Activated CD4-positive, CD25-positive, alpha-beta regulatory T cell treated with anti-CD3 and anti-CD28 coated beads, Interleukin-2, amount 50 U/mL, for 16 hours (primary cell): ENCODE data around the gene TMEM242.

Source experiments
- DNase-seq: peaks from one replicate; pipeline ENCODE4 v3.0.0-alpha.2; 2020; ENCODE audit warnings: low read depth, low spot score

The TMEM242 gene

DNA sequence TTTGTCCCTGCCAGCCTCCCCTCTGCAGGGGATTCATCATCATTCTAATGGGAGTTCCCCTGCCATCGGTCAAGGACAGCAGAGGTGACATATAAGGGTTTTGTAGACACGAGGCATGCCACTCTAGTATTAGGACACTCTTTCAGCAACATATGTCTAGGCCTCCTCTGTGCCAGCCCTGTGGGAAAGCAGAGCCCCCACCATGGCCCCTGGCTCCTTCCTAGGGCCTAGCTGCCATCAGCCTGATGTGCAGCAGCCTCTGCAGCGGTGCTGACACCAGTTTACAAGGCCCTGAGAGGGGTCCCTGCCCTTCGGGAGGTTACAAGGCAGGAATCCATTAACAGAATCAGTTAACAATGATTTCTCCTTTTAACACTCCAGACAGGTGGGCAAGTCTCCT lies 32.5 kb downstream of the TMEM242 start:
- DNase-seq: no peak

DNA sequence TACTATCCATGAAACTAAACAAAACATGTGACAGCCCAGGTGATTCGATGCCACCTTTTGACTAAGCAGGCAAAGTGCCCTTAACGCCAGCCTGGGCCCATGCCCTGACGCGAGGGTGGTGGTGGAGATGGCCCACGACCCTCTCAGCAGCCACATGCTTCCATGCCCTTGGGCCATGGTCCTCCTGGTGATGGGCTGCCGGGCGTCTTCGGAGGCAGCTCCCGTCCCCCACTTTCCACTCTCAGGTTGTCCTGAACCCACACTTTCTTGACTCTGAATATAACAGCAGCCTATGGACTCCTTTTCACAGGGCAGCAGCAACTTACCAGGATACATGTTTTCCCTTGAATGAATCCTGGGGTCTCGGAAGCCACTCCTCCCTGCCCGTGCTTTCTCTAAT lies 33.6 kb downstream of the TMEM242 start:
- no peak for DNase-seq

- no peak for DNase-seq
These were observed 34.7 kb downstream of the TMEM242 start for GRCh38 chr6:157288575-157288974.

- DNase-seq: no peak
These were observed 35.4 kb downstream of the TMEM242 start for GRCh38 chr6:157287923-157288322.

- no peak for DNase-seq
These were observed 36.0 kb downstream of the TMEM242 start for GRCh38 chr6:157287247-157287850.

DNA sequence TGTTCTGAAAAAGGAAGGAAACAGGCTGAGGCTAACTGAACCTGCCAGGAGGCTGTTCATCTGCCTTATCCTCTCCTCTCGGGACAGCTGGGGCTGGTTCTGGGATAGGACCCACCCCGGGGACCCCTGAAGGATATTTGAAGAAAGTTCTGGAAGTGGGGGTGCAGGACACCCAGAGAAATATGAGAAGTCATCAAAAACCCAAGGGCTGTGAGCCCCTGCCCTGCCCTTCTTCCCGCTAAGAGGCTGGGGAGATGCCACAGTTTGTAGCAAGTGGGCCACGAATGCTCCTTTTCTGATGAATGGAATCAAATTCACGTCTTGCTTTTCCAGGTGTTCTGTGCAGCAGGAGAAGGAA lies 37.9 kb downstream of the TMEM242 start:
- DNase-seq: no peak

DNA sequence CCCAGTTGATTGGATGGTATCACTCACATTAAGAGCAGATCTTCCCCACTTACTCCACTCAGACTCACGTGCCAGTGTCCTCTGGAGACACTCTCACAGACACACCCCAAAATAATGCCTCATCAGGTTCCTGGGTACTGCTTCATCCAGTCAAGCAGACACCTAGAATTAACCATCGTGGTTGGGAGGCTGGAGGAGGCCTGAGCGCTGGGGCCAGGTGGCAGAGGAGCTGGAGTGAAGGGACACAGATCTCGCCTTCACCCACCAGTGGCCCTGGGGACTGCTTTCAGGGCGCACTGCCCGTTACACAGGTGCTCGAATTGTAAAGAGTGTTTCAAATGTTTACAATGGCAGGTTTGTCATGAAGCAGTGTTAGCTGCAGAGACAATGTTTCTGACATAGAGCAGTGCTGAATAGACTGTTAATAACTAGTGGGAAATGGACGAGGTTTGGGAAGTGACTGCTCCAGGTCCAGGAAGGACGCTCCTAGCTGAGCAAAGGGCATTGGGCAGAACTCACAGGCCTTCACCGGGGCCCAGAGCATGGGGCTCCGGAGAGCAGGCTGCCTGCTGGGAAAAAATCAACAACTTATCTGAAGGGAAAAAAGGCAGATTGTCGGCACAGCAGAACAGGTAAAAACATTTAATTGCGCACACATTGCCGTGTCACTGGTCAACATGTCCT lies 38.4 kb downstream of the TMEM242 start:
- DNase-seq: no peak

DNA sequence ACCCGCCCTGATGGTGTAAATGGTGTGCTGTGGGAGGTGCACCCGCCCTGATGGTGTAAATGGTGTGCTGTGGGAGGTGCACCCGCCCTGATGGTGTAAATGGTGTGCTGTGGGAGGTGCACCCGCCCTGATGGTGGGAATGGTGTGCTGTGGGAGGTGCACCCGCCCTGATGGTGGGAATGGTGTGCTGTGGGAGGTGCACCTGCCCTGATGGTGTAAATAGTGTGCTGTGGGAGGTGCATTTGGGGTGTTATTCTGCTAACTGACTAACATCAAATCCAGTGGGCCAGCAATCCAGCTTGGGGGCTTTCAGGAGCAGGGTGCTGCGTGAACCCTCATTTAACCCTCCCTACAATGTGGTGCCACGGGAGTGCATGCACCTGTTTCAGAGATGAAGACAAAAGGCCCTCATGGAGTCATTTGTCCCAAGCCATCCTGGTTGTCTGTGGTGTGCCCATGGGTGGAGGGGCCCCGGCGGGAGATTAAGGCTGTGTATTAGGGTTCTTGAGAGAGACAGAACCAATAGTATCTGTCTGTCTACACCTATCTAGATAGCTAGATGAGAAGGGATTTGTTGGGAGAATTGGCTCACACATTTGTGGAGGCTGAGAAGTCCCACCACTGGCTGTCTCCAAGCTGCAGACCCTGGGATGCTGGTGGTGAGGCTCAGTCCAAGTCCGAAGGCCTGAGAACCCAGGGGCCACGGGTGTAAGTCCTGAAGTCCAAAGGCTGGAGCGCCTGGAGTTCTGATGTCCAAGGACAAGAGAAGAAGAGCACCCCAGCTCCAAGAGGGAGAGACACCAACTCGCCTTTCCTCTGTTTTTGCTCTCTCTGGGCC lies 39.2 kb downstream of the TMEM242 start:
- no peak for DNase-seq

- no peak for DNase-seq
These were observed 39.9 kb downstream of the TMEM242 start for GRCh38 chr6:157283330-157283898.

DNA sequence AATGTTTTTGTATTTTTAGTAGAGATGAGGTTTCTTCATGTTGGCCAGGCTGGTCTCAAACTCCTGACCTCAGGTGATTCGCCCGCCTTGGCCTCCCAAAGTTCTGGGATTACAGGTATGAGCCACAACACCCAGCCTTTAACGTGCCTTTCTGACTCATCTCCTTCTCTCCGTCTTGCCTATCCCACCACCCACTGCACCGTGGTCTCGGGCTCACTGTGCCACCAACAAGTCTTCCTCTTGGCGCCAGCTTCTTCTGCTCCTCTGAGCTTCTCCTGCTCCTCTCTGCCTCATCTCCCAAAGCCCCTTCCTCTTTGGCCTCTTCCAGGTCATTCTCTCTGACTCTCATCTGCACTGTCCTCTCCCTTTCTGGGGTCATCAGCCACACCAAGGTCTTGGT lies 41.0 kb downstream of the TMEM242 start:
- no peak for DNase-seq

GRCh38 chr6:157281570-157281969 lies 41.7 kb downstream of the TMEM242 start:
- no peak for DNase-seq

DNA sequence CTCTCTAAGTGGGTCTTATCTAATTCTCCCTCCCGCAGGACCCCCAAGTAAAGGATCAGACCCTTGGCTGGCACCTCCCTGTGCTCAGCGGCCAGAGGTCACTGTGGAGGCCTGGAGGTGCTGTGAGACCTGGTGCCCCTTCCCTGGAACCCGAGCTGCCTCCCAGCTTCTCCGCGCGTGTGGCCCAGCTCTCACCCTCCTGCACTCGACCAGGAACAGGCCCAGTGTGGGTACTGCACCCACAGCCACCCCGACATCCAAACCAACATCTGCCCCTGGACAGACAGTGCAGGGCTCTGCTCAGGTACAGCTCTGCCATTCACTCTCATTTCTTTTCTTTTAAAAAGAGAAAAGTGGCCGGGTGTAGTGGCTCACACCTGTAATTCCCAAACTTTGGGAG lies 42.4 kb downstream of the TMEM242 start:
- DNase-seq: no peak

GRCh38 chr6:157280157-157280556 lies 43.2 kb downstream of the TMEM242 start:
- no peak for DNase-seq

DNA sequence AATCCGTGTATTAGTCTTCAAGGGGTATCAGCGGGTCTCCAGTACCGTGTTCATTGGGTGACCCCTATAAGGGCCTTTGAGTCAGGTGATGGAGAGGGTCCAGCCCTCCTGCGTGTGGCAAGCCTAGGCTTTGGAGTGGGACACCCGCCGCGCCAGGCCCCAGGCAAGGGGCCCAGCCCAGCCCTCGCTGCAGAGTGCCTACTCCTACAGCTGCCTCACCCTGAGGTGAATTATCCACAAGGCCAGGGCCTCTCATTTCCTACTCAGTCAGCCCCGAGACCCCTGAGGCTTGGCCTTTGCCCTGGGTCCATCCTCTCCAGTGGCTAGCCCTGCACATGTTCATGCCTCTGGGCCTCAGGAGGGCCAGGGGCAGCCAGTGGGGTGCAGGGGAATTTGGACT lies 45.1 kb downstream of the TMEM242 start:
- no peak for DNase-seq

DNA sequence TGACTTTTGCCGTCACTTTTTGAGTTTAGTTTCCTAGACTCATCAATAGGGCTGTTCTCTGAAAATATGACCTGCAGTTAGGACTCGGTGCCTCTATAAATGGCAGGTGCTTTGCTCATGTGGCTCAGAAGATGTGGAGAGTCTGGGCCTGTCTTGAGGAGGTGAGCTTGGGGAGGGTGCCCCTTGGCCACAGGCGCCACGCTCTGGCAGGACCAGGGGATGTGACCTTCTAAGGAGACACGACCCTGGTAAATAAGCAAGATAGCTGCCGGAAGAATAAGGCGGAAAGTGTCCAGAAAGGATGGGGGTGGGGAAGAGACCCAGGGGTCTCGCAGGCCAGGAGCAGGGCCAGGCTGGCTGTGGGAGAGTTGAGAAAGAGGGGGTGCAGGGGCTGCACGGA lies 46.6 kb downstream of the TMEM242 start:
- DNase-seq: no peak

DNA sequence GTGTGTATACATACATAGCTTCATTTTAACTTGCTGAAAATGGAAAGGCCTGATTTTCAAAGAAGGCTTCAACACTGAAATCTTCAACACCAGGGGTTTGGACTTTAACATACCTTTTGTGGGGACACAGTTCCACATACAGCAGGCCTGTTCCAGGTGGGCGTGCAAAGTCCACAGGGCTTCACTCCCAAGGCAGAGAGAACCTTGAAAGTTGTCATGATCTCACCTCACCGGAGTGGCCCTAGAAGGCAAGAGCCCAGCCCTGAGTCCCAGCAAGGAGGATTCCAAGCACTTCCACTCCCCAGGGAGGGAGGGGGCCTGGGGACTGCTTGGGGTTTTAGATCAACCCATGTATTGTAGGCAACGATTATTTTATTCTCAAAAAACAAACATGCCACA lies 47.2 kb downstream of the TMEM242 start:
- no peak for DNase-seq

- DNase-seq: peak; percentile 62
These were observed 48.7 kb downstream of the TMEM242 start for GRCh38 chr6:157274471-157275226.

DNA sequence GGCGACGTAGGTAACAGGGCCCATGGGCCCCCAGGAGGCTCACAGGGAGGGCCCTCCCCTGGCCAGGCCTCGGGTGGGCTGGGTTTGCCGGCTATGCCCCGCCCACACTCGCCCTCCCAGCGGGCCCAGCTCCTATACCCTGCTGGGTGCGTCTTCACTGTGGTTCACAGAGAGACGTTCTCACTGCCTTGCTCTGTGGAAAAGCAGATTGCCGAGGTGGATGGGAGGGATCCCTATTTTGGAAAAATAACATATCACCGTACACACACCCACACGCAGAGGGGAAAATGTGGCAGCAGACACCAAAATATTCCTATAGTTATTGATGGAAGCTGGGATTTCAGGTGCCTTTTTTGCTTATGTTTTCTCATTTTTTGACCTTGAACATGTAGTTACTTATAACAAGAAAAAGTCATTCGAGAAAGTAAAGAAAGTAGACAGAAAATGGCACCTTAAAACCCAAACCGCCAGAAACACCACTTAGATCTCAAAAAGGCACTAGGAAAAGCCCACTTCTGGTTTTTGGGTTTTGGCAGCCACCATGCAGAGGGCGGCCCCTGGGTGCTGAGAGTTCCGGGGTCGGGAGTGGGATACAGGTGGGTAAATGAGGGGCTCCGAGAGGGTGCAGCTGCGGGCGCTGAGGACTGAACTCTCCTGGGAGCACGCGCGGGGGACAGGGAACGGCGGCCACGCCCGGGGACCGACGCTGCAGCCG lies 49.4 kb downstream of the TMEM242 start:
- peak; percentile 43 for DNase-seq

DNA sequence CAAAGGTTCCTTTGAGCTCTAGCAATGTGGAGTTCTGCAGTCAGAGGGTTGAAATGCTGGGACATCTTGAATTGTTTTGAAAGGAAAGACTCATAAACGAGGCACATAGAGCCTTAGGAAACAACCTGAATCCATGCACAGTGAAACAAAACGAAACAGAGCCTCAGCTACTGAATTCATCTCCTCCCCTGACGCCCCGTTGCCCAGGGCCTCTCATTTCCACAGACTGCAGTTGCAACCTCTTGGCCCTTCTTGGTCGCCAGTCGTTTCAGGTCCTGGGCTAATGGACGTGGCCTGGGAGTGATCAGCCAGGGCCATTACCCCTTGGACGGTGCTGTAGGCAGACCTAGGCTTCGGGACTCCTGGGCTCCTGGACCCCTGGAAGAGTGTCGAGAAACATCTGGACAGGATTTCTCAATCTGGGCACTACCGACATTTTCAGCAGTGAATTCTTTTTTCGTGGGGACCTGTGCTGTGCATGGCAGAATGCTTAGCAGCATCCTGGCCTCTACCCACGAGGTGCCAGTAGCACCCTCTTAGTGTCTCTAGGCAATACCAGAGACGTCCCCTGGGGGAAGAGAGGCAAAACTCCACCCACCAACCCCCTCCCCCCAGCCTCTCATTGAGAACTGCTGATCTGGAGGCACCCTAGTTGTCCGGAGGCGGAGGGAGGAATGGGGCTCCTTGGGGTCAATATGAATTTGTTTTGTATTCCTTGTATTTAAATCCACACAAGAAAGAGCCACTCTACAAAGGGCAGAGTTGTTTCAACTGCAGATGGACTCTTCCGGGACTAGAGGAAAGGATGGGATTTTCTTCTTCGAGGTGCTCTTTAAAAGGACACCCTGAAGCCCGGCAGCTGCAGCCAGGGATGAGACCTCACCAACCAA lies 50.2 kb downstream of the TMEM242 start:
- no peak for DNase-seq

GRCh38 chr6:157272372-157272771 lies 50.9 kb downstream of the TMEM242 start:
- DNase-seq: no peak
